Upper lobe of left lung (tissue), 6 donors: Measurements from ENCODE around the gene CDH13. TPM values are rescaled to one million over a fixed set of nuclear protein-coding genes. Genes with fewer than 3 reads are reported as not detected.
A peak's percentile ranks its signal among the peaks of the same experiment; 100 is the strongest.

Experiments
- ATAC-seq, 2 donors: fragments of 200-7000 bp; cut with Tn5 transposase; one replicate each; pipeline ENCODE4 v1.9.1; 2022; ENCODE audit warnings: mild to moderate bottlenecking in 2 of 2, moderate library complexity in 2 of 2; ENCODE audit not compliant: low FRiP score in 2 of 2
- DNase-seq, 2 donors: peaks; one replicate each; pipeline ENCODE4 v3.0.0-alpha.2; 2019 to 2020
- H3K27ac ChIP-seq, 4 donors: fragments of 200-600 bp; sonication (generic); one replicate each; pipeline ENCODE4 v1.5.1; 2016 to 2019
- H3K27me3 ChIP-seq, 4 donors: fragments of 200-600 bp; sonication (generic); one replicate each; pipeline ENCODE4 v1.5.1; 2017 to 2019
- H3K36me3 ChIP-seq, 4 donors: fragments of 200-600 bp; sonication (generic); one replicate each; pipeline ENCODE4 v1.5.1; 2016 to 2019
- H3K4me1 ChIP-seq, 4 donors: fragments of 200-600 bp; sonication (generic); one replicate each; pipeline ENCODE4 v1.5.1; 2018 to 2019
- H3K4me3 ChIP-seq, 4 donors: fragments of 200-600 bp; sonication (generic); one replicate each; pipeline ENCODE4 v1.5.1; 2017 to 2019; ENCODE audit warnings: mild to moderate bottlenecking in 2 of 4, moderate library complexity in 1 of 4
- H3K9me3 ChIP-seq, 4 donors: fragments of 200-600 bp; sonication (generic); one replicate each; pipeline ENCODE4 v1.5.1; 2018 to 2019
- EP300 ChIP-seq, 4 donors: sonication (generic); formaldehyde crosslinking; IDR thresholded peaks; one replicate each; pipeline ENCODE4 v1.5.1; 2017; ENCODE audit warnings: antibody characterized with exemption in 4 of 4, control low read depth in 2 of 4
- POLR2A ChIP-seq, 4 donors: fragments of 450-650 bp; IDR thresholded peaks; one replicate each; pipeline ENCODE4 v1.5.1; 2016 to 2017; ENCODE audit warnings: antibody characterized with exemption in 4 of 4, mild to moderate bottlenecking in 2 of 4
- POLR2AphosphoS5 ChIP-seq, 2 donors: sonication (generic); formaldehyde crosslinking; IDR thresholded peaks; one replicate each; pipeline ENCODE4 v1.5.1; 2017; ENCODE audit warnings: antibody characterized with exemption in 2 of 2
- WGBS, 2 donors: methylation state at CpG; one replicate each; pipeline ENCODE4 v1.1.5; 2017 to 2018; 5-methylcytosine and 5-hydroxymethylcytosine counted together
- total RNA-seq, 6 donors: library from RNA; depleted of rRNA in 4 of 6; stranded (reverse); fragments of >200 nt in 4 of 6; gene quantifications; one replicate each; pipeline versions ENCODE4 v1.1.0 to v1.2.1, GENCODE V29; 2016 to 2021
- TF ChIP-seq, protein P1 (sequence below), 6 experiments: fragments of 450-650 bp in 4 of 6; fragments of 200-600 bp in 2 of 6; sonication (generic) in 2 of 6; IDR thresholded peaks; one replicate each; pipeline ENCODE4 v1.5.1; 2016 to 2019; ENCODE audit warnings: antibody characterized with exemption in 6 of 6
- donor health status: DM: no; HTN: no; CAD: no; lungs with moderate emphysema.
- donor health status: DM: no; HTN: yes; CAD: no; lungs with severe emphysema.

CDH13 gene
- total RNA-seq, 6 donors from 2014 or later: 11.3 to 39.8 (median 19.9) TPM

GRCh38 chr16:83789642-83790401 is 1163.1 kb downstream of the CDH13 start:
- TF ChIP-seq, protein P1, sequence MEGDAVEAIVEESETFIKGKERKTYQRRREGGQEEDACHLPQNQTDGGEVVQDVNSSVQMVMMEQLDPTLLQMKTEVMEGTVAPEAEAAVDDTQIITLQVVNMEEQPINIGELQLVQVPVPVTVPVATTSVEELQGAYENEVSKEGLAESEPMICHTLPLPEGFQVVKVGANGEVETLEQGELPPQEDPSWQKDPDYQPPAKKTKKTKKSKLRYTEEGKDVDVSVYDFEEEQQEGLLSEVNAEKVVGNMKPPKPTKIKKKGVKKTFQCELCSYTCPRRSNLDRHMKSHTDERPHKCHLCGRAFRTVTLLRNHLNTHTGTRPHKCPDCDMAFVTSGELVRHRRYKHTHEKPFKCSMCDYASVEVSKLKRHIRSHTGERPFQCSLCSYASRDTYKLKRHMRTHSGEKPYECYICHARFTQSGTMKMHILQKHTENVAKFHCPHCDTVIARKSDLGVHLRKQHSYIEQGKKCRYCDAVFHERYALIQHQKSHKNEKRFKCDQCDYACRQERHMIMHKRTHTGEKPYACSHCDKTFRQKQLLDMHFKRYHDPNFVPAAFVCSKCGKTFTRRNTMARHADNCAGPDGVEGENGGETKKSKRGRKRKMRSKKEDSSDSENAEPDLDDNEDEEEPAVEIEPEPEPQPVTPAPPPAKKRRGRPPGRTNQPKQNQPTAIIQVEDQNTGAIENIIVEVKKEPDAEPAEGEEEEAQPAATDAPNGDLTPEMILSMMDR (IDR thresholded peaks at IDR 0.05): no peak
- TF ChIP-seq POLR2A (IDR thresholded peaks at IDR 0.05): no peak
- no peak for TF ChIP-seq POLR2AphosphoS5 (IDR thresholded peaks at IDR 0.05)
- TF ChIP-seq EP300 (IDR thresholded peaks at IDR 0.05): no peak
- H3K27ac ChIP-seq: no peak overlapping the region

DNA sequence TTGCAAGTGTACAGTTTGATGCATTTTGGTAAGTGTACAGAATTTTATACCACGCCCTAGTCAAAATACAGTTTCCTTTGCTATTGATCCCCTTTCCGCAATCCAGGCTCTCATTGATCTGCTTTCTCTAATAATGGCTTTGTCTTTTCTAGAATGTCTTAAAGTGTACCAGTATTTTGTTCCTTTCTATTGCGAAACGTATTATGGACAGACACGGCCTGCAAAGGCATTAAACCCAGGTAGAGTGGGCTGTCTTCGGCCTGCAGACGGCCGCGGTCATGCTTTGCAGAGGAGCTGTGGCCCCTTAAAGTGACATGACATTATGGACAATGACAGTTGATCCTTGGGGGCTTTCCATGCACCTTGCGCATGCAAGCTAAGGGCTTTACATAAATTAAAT is 1165.1 kb downstream of the CDH13 start:
- Histone ChIP-seq H3K4me3 (no peak overlapping the region), H3K4me1 (no peaks in the 10 kb centered on the region), H3K27me3 (no peaks in the 10 kb centered on the region), H3K36me3 (no peaks in the 10 kb centered on the region), H3K27ac (no peak overlapping the region), H3K9me3 (no peaks in the 10 kb centered on the region)
- ATAC-seq (no peak), DNase-seq (peak in 1 of 2 donors; percentile 41)
- no peak for TF ChIP-seq EP300 (IDR thresholded peaks at IDR 0.05)
- no peak for TF ChIP-seq POLR2A (IDR thresholded peaks at IDR 0.05)
- WGBS, 2 donors: 94 to 95% methylated on average over 10 of the region's 10 CpGs

More at GRCh38 chr16:83789642-83790401, 1163.1 kb downstream of the CDH13 start:
- DNase-seq (no peak), ATAC-seq (no peak)
- H3K4me3 ChIP-seq: no peak overlapping the region
- whole genome bisulfite sequencing, 2 donors: 91 to 93% methylated on average over 8 of the region's 8 CpGs
- no peaks in the 10 kb centered on the region for H3K36me3 ChIP-seq
- no peaks in the 10 kb centered on the region for H3K4me1 ChIP-seq
- no peaks in the 10 kb centered on the region for H3K27me3 ChIP-seq
- no peaks in the 10 kb centered on the region for H3K9me3 ChIP-seq

- Histone ChIP-seq H3K9me3 (no peaks in the 10 kb centered on the region), H3K27ac (no peak overlapping the region), H3K27me3 (no peaks in the 10 kb centered on the region), H3K4me1 (no peaks in the 10 kb centered on the region), H3K4me3 (no peak overlapping the region), H3K36me3 (no peaks in the 10 kb centered on the region)
- TF ChIP-seq, protein P1 (IDR thresholded peaks at IDR 0.05): no peak
- TF ChIP-seq EP300 (IDR thresholded peaks at IDR 0.05) (no peak), POLR2A (IDR thresholded peaks at IDR 0.05) (no peak), POLR2AphosphoS5 (IDR thresholded peaks at IDR 0.05) (no peak)
- ATAC-seq (no peak), DNase-seq (no peak)
- WGBS, 2 donors: 85 to 88% methylated on average over 2 of the region's 2 CpGs
Observed at GRCh38 chr16:83792391-83792790, 1165.6 kb downstream of the CDH13 start.

- Histone ChIP-seq H3K27me3 (no peaks in the 10 kb centered on the region), H3K4me1 (no peaks in the 10 kb centered on the region), H3K9me3 (no peaks in the 10 kb centered on the region), H3K27ac (no peak overlapping the region), H3K36me3 (no peaks in the 10 kb centered on the region), H3K4me3 (no peak overlapping the region)
- ATAC-seq: no peak
- 69 to 79% methylated on average over 9 of the region's 9 CpGs for WGBS, 2 donors
- DNase-seq: peak in 1 of 2 donors; percentile 18
- no peak for TF ChIP-seq EP300 (IDR thresholded peaks at IDR 0.05)
- no peak for TF ChIP-seq POLR2AphosphoS5 (IDR thresholded peaks at IDR 0.05)
- TF ChIP-seq, protein P1 (IDR thresholded peaks at IDR 0.05): no peak
- no peak for TF ChIP-seq POLR2A (IDR thresholded peaks at IDR 0.05)
Observed at GRCh38 chr16:83793179-83793578, 1166.4 kb downstream of the CDH13 start.

DNA sequence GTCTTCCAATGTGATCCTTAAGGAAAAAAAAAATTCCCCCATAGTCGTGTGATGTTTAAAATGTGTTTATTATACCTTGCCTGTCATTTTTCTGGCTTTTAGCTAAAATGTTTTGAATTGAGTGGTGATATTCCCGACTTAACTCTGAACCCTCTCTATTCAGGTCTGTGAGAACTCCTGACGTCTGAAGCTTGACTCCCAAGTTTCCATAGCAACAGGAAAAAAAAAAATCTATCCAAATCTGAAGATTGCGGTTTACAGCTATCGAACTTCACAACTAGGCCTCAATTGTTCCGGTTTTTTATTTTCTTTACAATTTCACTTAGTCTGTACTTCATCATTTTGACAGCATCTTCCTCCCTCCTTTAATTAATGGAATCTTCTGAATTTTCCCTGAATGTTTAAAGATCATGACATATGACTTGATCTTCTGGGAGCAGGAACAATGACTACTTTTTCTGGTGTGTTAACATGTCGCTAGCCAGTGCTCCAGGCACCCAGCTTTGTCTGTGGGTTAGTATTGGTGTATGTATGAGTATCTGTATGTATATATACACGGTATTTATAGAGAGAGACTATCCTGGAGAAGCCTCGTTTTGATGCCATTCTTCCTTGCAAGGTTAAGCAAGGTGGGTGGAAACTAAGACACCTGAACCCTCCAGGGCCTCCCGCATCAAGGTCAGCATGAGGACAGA is 1168.2 kb downstream of the CDH13 start:
- no peaks in the 10 kb centered on the region for H3K27me3 ChIP-seq
- H3K4me1 ChIP-seq: no peaks in the 10 kb centered on the region
- no peak overlapping the region for H3K27ac ChIP-seq
- no peak for TF ChIP-seq EP300 (IDR thresholded peaks at IDR 0.05)
- TF ChIP-seq POLR2AphosphoS5 (IDR thresholded peaks at IDR 0.05): no peak
- TF ChIP-seq POLR2A (IDR thresholded peaks at IDR 0.05): no peak
- TF ChIP-seq, protein P1 (IDR thresholded peaks at IDR 0.05): no peak
- H3K4me3 ChIP-seq: no peak overlapping the region
- no peaks in the 10 kb centered on the region for H3K9me3 ChIP-seq
- 69 to 73% methylated on average over 10 of the region's 10 CpGs for WGBS, 2 donors
- ATAC-seq (no peak), DNase-seq (no peak)
- H3K36me3 ChIP-seq: no peaks in the 10 kb centered on the region
